A673 (cell line): ENCODE data around the gene FAM47E.

Experiments
- EZH2 ChIP-seq: fragments of 200-600 bp; sonication (generic); IDR thresholded peaks from 2 replicates; pipeline ENCODE4 v1.6.1; 2017; ENCODE audit warnings: borderline replicate concordance, low read depth, mild to moderate bottlenecking, mixed read lengths, antibody characterized with exemption, low read length; ENCODE audit not compliant: poor library complexity, severe bottlenecking
- TF ChIP-seq, protein P1 (sequence below): fragments of 300-800, 200-600 bp; sonication (generic); conservative IDR thresholded peaks from 2 replicates; pipeline ENCODE4 v1.5.1; 2017; ENCODE audit warnings: low read depth, mild to moderate bottlenecking, antibody characterized with exemption, low read length, moderate library complexity, mixed read lengths

DNA sequence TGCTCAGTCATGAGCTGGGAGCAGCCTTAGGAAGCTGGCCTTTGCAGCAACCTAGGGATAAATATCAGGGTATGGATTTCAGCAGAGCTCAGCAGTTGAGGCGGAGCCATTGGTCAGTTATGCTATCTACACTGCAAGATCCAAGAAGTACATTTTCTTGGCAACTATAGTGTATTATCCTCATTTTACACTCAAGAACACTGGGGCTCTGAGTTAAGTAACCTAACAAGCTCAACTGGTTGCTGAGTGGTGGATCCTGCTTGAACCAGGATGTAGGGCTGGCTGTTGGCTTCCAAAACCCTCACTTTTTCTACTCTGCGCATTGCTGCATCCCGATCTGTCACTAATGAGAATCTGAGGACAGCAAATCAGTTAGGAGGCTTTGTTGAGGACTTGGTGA lies 36.4 kb upstream of the FAM47E start:
- TF ChIP-seq, protein P1, sequence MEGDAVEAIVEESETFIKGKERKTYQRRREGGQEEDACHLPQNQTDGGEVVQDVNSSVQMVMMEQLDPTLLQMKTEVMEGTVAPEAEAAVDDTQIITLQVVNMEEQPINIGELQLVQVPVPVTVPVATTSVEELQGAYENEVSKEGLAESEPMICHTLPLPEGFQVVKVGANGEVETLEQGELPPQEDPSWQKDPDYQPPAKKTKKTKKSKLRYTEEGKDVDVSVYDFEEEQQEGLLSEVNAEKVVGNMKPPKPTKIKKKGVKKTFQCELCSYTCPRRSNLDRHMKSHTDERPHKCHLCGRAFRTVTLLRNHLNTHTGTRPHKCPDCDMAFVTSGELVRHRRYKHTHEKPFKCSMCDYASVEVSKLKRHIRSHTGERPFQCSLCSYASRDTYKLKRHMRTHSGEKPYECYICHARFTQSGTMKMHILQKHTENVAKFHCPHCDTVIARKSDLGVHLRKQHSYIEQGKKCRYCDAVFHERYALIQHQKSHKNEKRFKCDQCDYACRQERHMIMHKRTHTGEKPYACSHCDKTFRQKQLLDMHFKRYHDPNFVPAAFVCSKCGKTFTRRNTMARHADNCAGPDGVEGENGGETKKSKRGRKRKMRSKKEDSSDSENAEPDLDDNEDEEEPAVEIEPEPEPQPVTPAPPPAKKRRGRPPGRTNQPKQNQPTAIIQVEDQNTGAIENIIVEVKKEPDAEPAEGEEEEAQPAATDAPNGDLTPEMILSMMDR = no peak
- TF ChIP-seq EZH2 = no peak
